Measurements from ENCODE around the gene SMIM27. TPM values are rescaled to one million over a fixed set of nuclear protein-coding genes. Genes with fewer than 3 reads are reported as not detected.

Gene SMIM27
- total and polyA plus RNA-seq, 2 of the 13 experiments (the other 11 are each of a cell fraction or from before 2014, with no cell fraction given) = 17.9 to 19.0 TPM

DNA sequence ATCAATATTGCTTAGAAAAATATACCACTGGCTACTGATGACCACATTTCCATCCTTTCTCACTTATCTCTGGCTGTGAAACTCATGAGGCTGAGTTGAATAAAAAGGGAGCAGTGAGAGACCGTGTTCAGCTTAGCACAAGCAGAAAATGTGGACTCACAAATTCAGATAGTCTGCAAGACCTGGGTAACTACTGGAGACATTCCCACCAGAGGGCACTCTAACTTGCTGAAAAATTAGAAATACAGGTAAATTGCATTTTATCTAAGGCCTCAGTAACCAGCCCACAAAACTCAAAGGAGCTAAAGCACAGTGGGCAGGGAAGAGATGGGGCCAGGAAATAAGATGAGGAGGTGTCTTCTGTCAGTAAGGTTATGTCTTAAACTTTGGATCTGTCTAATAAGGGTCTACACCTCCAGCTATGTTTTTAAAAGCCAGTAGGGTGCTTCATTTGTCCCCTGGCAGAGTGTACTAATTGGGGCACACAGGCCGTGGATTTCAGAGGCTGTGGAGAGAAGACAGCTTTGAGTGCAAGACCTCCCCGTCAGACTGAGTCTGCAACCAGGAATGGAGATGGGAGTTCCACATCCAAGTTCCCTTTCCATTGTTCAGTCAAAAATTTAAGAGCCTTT lies 29.5 kb downstream of the SMIM27 start:
- H3K27ac ChIP-seq (ENCODE audit: extremely low read length, insufficient read depth, low read length) = no peak overlapping the region
- intact Hi-C loops (cut with micrococcal nuclease; ENCODE audit: unreplicated experiment) = loop anchor here (1.0 kb wide), 1 partner anchor 387 kb away; no protein-coding TSS in a partner anchor
- DNase-seq (ENCODE audit: low spot score) (peak; percentile 61), ATAC-seq (peak; percentile 90), FAIRE-seq (peak; percentile 55)
- ChIA-PET POLR2A (interaction anchor here (0.9 kb wide), 1 partner anchor 202 kb away, joined by 4 read pairs; no protein-coding TSS in a partner anchor), CTCF (ENCODE audit: low intra/inter-chr PET ratio, low total read pairs) (interaction anchor here (2.3 to 4.9 kb wide), 2 partner anchors 202 to 386 kb away, joined by 34 to 115 read pairs; no protein-coding TSS in a partner anchor)
- no peak overlapping the region for H3K4me3 ChIP-seq (replicated peaks in 1 of 3; ENCODE audit: insufficient read depth in 1 of 3, low read depth in 2 of 3, low read length in 3 of 3)
- no peaks in the 10 kb centered on the region for H3K79me2 ChIP-seq (ENCODE audit: insufficient read depth, low read length)
- H2AFZ ChIP-seq (ENCODE audit: low read length) = no peak overlapping the region
- peaks cover 18% of the 10 kb centered on the region for H3K4me1 ChIP-seq (ENCODE audit: insufficient read depth, low read length)
- H3K9ac ChIP-seq (ENCODE audit: insufficient read depth, low read depth, low read length) = no peak overlapping the region
- WGBS (ENCODE audit: low lambda C conversion rate) = 2% methylated on average over 3 of the region's 3 CpGs
- in situ Hi-C loops (cut with HindIII; ENCODE audit: extremely low pct_ligation_motif_present, low pct_unique_long_range_greater_than_20kb) = loop anchor here (5.0 kb wide), 1 partner anchor 386 kb away; no protein-coding TSS in a partner anchor
- BruUV-seq (replicated peaks) = no TSS peak
- no peaks in the 10 kb centered on the region for H3K36me3 ChIP-seq (replicated peaks in 1 of 2; ENCODE audit: control insufficient read depth in 1 of 2, insufficient read depth in 2 of 2, low read length in 2 of 2)
- H4K20me1 ChIP-seq (ENCODE audit: insufficient read depth, low read length) = no peaks in the 10 kb centered on the region
- no peak overlapping the region for H3K4me2 ChIP-seq (ENCODE audit: low read depth, low read length)
- no peaks in the 10 kb centered on the region for H3K9me3 ChIP-seq (ENCODE audit: low read length)
- no peaks in the 10 kb centered on the region for H3K27me3 ChIP-seq (ENCODE audit: control insufficient read depth in 1 of 2, insufficient read depth in 2 of 2, low read length in 2 of 2)
- TF ChIP-seq ZNF7 (CRISPR knock-in tag; IDR thresholded peaks at IDR 0.05) (no peak), EZH2 (conservative IDR thresholded peaks at IDR 0.05; ENCODE audit: low read depth, low read length) (no peak), STAG1 (CRISPR knock-in tag; IDR thresholded peaks at IDR 0.05) (peak; percentile 56), AGO2 (optimal IDR thresholded peaks at IDR 0.05; ENCODE audit: low read depth, low read length) (no peak), SMC3 (IDR thresholded peaks at IDR 0.05; ENCODE audit: low read length) (peak; percentile 71)
- TF ChIP-seq, protein P1, sequence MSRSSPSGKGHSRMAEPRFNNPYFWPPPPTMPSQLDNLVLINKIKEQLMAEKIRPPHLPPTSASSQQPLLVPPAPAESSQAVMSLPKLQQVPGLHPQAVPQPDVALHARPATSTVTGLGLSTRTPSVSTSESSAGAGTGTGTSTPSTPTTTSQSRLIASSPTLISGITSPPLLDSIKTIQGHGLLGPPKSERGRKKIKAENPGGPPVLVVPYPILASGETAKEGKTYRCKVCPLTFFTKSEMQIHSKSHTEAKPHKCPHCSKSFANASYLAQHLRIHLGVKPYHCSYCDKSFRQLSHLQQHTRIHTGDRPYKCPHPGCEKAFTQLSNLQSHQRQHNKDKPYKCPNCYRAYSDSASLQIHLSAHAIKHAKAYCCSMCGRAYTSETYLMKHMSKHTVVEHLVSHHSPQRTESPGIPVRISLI (CRISPR knock-in tag; IDR thresholded peaks at IDR 0.05; ENCODE audit: borderline replicate concordance) = no peak
- TF ChIP-seq, protein P2, sequence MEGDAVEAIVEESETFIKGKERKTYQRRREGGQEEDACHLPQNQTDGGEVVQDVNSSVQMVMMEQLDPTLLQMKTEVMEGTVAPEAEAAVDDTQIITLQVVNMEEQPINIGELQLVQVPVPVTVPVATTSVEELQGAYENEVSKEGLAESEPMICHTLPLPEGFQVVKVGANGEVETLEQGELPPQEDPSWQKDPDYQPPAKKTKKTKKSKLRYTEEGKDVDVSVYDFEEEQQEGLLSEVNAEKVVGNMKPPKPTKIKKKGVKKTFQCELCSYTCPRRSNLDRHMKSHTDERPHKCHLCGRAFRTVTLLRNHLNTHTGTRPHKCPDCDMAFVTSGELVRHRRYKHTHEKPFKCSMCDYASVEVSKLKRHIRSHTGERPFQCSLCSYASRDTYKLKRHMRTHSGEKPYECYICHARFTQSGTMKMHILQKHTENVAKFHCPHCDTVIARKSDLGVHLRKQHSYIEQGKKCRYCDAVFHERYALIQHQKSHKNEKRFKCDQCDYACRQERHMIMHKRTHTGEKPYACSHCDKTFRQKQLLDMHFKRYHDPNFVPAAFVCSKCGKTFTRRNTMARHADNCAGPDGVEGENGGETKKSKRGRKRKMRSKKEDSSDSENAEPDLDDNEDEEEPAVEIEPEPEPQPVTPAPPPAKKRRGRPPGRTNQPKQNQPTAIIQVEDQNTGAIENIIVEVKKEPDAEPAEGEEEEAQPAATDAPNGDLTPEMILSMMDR (CRISPR knock-in tag; IDR thresholded peaks at IDR 0.05) = peak; percentile 74

Measured in HepG2 (cell line).